ENCODE measurements around the gene EEF1G. TPM values are rescaled to one million over a fixed set of nuclear protein-coding genes. Genes with fewer than 3 reads are reported as not detected.

Gene EEF1G
- total RNA-seq, 1 donor: 1,014 TPM

DNA sequence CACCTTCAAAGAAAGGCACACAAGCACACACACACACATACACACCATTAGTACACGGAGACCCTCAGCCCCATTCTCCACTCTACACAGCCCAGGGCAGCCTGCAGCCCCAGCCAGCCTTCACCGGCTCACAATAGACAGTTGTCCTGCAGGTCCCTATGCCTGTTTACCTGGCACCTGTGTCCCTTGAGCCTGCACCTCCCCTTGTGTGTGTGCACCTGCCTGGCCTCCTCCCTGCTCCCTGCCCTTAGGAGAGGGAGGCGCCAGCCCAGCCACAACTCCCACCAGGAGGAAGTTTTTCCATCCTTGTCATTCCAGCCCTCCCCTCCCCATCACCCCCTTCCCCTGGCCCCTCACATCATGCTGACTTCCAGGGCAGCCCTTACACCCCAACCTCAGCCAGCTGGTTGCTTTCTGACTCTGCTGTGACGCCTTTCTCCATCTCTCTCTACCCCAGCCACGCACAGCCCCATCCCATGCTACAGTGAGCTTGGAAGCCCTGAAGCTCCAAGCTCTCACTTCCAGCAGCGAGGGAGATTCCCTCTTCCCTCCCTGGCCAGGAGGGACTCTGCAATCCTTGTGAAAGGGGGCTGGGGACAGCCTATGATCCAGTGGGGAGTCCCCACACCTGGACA is 31.5 kb downstream of the EEF1G start:
- peak overlapping the region; percentile 98 for H3K4me3 ChIP-seq (ENCODE audit: low read depth, low read length)
- DNase-seq (ENCODE audit: low read depth): no peak
- TF ChIP-seq, protein P1, sequence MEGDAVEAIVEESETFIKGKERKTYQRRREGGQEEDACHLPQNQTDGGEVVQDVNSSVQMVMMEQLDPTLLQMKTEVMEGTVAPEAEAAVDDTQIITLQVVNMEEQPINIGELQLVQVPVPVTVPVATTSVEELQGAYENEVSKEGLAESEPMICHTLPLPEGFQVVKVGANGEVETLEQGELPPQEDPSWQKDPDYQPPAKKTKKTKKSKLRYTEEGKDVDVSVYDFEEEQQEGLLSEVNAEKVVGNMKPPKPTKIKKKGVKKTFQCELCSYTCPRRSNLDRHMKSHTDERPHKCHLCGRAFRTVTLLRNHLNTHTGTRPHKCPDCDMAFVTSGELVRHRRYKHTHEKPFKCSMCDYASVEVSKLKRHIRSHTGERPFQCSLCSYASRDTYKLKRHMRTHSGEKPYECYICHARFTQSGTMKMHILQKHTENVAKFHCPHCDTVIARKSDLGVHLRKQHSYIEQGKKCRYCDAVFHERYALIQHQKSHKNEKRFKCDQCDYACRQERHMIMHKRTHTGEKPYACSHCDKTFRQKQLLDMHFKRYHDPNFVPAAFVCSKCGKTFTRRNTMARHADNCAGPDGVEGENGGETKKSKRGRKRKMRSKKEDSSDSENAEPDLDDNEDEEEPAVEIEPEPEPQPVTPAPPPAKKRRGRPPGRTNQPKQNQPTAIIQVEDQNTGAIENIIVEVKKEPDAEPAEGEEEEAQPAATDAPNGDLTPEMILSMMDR (IDR thresholded peaks at IDR 0.05; ENCODE audit: insufficient read depth, low read depth, low read length): no peak

DNA sequence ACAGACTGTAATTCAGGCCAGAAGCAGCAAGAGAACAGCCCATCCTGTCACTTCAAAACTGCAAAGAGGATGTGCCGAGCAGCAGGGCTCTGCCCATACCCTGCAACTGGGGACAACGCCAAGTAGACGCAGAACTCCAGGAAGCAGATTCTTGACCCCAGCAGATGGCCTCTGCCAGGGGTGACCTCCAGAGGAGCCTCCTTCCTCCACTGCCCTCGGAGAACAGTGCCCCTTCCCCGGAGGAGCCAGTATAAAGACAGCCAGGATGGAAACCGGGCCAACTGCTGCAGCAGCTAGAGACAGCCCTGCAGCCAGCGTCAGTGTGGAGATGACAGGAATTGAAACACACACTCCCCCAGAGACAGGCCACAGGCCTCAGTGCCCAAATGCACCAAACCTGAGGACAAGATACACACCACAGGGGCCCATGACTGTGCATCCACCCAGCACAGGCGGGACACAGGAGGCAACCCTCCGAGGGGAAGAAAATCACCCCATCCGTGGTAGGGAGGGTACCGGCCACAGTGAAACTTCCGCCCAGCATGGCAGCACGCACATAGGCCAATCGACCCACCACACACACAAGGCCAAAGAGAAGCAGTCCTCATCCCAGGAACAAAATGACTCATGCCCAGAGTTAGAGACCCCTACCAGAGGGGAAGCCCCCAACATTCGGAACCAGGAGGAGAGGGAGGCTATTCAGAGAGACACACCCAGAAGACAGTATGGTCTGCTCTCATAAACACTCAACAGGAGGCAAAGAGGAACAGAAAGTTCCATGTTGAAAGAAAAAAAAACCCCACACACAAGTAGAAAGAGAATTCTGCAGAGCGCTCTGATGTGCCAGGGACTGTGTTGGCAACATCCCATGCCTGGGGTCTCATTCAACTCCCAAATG is 32.6 kb downstream of the EEF1G start:
- DNase-seq (ENCODE audit: low read depth): no peak
- peak overlapping the region; percentile 98 for H3K4me3 ChIP-seq (ENCODE audit: low read depth, low read length)
- TF ChIP-seq, protein P1 (IDR thresholded peaks at IDR 0.05; ENCODE audit: insufficient read depth, low read depth, low read length): no peak

DNA sequence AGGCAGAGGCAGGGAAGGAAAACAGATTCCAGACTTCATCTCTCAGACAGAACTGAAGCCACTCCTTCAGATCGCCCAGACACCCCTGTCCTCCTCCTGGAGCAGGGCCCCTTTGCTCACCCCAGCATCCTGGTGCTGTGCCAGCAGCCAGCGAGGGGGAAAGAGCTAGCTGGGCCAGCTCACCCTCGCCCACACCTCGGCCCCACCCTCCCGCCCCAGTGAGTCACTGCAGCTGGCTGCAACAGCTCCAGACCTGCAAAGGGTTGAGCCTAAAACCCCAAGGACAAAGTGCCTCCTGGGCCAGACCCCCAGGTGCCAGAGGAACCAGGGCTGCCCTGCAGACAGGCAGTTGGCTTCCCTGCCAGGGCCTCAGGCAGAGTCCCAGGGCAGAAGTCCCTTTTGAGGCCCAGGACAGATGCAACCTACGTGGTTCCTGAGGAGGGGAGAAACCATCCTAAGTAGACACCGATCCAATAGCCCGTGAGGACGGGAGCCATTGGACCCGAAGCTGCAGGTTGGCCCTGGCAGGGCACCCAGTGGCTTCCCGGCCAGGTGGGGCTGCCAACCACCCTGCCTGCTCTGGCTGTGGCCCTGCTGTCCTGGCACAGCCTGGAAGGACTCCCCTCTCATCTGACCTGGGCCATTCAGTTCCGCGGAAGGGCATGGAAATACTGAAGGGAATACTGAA is 34.3 kb downstream of the EEF1G start:
- peak overlapping the region; percentile 41 for H3K4me3 ChIP-seq (ENCODE audit: low read depth, low read length)
- peak; percentile 90 for DNase-seq (ENCODE audit: low read depth)
- TF ChIP-seq, protein P1 (IDR thresholded peaks at IDR 0.05; ENCODE audit: insufficient read depth, low read depth, low read length): no peak

DNA sequence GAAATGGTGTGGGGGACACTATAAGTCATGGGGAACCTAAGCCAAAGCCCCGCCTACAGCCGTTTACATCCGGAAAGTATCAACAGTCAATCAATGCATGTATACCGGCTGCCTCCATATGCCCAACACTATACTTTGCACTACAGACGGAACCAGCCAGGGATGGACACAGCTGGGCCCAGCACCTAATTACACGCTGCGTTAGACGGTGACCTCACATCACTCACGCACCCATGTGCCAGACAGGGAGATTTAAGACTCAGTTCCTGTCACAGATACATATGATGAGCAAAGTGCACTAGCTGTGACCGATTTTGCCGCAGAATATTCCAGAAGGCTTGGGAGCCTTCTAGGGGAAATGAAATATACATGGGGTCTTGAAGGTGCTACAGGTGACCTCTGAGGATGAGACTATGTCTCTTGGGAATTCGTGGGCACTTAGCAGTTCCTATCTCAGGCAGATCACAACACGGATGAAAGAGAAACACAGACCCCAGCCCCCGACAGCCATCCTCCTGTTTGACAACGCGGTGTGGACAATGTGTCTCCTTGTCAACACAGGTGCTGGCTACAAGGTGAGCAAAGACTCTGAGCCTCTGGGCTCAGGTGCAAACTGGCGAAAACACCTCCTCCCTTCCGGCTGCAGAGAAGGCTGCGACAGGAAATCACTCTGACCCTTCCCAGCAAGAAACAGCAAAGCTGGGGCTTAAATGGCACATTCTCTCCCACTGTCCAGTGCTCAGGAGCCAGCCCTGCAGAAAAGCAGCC is 35.0 kb downstream of the EEF1G start:
- H3K4me3 ChIP-seq (ENCODE audit: low read depth, low read length): peak overlapping the region; percentile 41
- TF ChIP-seq, protein P1 (IDR thresholded peaks at IDR 0.05; ENCODE audit: insufficient read depth, low read depth, low read length): no peak
- no peak for DNase-seq (ENCODE audit: low read depth)

DNA sequence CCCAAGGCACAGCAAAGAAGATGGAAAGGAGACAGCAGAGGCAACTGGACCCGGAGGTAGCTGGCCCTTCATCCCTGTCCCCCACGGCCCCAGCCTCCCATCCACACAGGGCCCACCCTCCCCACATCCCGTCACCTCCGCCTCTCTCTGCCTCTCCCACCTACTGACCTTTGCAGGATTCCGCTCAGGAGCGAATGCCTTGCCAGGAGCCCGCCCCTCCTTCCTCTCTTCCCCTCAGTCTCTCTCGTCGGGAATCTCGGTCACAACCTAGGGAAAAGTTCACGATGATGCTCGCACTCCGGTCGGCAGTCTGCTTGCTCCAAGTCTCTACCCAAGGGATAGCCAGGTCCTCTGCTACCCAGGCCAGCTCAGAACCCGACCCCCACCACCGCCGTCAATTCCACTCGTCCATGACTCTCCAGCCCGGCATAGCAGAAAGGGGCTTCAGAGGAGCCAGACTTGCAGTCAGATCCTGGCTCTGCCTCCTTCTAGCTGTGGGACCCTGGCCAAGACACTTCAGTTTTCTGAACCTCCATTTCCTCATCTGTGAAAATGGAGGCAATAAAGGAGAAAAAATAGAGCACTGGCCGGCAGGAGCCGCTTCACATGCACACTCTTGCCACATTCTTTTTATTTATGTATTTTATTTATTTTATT is 37.3 kb downstream of the EEF1G start:
- DNase-seq (ENCODE audit: low read depth): no peak
- TF ChIP-seq, protein P1 (IDR thresholded peaks at IDR 0.05; ENCODE audit: insufficient read depth, low read depth, low read length): no peak
- no peak overlapping the region for H3K4me3 ChIP-seq (ENCODE audit: low read depth, low read length)

DNA sequence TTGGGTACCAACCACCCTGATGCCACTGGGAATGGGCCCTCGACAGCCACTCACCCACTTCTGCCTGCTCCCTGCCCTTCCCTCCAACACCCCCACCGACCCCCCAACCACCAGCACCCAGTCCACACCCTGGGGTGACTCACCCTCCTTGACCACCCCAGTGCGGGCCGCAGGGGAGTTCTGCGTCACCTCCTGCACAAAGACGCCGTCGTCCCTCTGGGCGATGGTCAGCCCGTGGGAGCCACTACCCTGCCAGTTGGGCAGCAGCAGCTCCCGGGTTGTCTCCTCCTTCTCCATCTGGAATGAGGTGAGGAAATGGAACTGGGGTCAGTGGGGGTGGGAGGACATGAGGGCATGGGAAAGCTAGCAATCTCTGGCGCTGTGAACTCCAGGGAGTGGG is 37.9 kb downstream of the EEF1G start:
- TF ChIP-seq, protein P1 (IDR thresholded peaks at IDR 0.05; ENCODE audit: insufficient read depth, low read depth, low read length): no peak
- H3K4me3 ChIP-seq (ENCODE audit: low read depth, low read length): no peak overlapping the region
- DNase-seq (ENCODE audit: low read depth): no peak
